ENCODE data around the gene PRDM16.

PRDM16 gene

GRCh38 chr1:3262681-3263286 lies 193.8 kb downstream of the PRDM16 start:
- no peak for DNase-seq (ENCODE audit: low spot score)

- DNase-seq (ENCODE audit: low spot score) = no peak
Observed at GRCh38 chr1:3263790-3264189, 194.8 kb downstream of the PRDM16 start.

- DNase-seq (ENCODE audit: low spot score) = no peak
Observed at GRCh38 chr1:3264456-3264855, 195.5 kb downstream of the PRDM16 start.

- no peak for DNase-seq (ENCODE audit: low spot score)
Observed at GRCh38 chr1:3265835-3266805, 197.1 kb downstream of the PRDM16 start.

GRCh38 chr1:3266870-3267549 lies 198.0 kb downstream of the PRDM16 start:
- DNase-seq (ENCODE audit: low spot score) = no peak

GRCh38 chr1:3267550-3268270 lies 198.7 kb downstream of the PRDM16 start:
- DNase-seq (ENCODE audit: low spot score) = no peak

- DNase-seq (ENCODE audit: low spot score) = no peak
Observed at GRCh38 chr1:3268281-3268680, 199.3 kb downstream of the PRDM16 start.

DNA sequence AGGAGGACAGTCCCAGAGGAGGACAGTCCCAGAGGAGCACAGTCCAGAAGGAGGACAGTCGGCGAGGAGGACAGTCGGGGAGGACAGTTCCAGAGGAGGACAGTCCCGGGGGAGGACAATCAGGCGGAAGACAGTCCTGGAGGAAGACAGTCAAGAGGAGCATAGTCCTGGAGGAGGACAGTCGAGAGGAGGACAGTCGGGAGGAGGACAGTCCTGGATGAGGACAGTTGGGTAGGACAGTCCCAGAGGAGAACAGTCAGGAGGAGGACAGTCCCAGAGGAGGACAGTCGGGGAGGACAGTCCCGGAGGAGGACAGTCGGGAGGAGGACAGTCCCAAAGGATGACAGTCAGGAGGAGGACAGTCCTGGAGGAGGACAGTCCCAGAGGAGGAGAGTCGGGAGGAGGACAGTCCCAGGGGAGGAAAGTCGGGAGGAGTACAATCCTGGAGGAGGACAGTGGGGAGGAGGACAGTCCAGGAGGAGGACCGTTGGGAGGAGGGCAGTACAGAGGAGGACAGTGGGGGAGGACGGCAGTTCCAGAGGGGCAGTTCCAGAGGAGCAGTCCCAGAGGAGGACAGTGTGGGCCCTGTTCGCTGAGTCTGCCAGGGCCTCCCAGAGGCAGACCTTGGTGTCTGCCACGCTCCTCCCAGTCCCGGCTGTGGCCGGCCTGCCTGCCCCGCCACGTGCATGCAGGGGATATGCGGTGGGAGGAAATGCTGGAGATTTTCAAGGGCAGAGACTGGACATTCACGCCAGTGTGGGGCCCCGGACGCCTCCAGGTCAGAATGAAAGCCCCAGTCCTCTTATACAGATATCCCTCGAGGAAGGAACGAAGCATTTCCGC lies 201.6 kb downstream of the PRDM16 start:
- DNase-seq (ENCODE audit: low spot score) = no peak

- no peak for DNase-seq (ENCODE audit: low spot score)
Observed at GRCh38 chr1:3271866-3272265, 202.9 kb downstream of the PRDM16 start.

DNA sequence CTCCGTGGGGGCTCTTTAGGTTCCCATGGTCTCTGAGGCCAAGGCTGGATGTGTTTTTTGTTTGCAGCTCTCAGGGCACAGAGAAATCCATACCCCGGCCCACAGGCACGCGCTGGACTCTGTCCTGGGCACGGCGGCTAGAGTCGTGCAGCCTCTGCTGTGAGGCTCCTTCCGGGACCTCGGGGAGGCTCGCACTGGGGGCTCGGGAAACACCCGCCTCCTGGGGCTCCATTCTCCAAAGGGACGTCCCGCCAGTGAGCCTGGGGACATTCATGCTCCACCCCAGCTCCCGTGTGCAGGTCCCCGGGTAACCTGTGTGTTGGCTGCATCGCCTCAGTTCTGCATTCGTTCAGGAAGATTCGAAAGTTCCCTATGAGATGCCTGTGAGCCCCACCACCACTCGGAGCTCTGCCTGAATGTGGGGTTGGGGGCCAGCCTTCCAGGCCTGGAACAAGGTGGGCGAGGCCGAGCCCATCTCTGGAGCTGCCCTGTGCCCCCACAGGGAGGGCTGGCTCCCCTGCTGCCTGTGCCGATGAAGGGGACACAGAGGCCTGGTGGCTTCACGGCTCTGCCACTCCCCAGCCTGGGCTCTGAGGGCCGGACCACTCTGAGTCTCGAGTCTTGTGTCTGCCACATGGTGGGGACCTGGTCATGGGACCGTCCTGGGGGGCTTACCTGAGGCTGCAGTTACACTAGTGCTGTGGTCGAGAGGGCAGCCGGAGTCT lies 203.5 kb downstream of the PRDM16 start:
- no peak for DNase-seq (ENCODE audit: low spot score)

GRCh38 chr1:3273447-3273846 lies 204.4 kb downstream of the PRDM16 start:
- no peak for DNase-seq (ENCODE audit: low spot score)

- no peak for DNase-seq (ENCODE audit: low spot score)
Observed at GRCh38 chr1:3274972-3275371, 206.0 kb downstream of the PRDM16 start.

- DNase-seq (ENCODE audit: low spot score) = no peak
Observed at GRCh38 chr1:3275471-3276340, 206.7 kb downstream of the PRDM16 start.

DNA sequence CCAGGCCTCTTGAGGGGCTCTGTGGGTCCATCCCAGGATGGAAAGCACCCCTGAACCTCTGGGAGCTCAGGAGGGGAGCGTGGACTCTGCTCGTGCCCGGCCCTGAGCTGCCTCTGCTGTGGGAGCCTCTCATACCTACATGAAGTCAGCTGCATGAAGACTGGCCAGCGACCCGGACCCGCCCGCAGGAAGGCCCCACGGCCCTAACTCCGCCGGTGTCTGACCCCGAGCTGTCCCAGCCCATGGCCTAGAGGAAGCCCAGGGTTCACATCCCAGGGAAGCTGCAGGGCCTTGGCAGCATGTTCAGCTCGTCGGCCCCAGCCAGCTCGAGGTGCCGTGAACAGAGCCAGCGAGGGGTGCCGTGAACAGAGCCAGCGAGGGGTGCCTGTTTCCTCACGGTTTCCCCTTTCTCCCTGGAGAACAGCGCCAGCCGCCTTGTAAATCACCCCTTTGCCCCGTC lies 207.4 kb downstream of the PRDM16 start:
- DNase-seq (ENCODE audit: low spot score) = no peak

DNA sequence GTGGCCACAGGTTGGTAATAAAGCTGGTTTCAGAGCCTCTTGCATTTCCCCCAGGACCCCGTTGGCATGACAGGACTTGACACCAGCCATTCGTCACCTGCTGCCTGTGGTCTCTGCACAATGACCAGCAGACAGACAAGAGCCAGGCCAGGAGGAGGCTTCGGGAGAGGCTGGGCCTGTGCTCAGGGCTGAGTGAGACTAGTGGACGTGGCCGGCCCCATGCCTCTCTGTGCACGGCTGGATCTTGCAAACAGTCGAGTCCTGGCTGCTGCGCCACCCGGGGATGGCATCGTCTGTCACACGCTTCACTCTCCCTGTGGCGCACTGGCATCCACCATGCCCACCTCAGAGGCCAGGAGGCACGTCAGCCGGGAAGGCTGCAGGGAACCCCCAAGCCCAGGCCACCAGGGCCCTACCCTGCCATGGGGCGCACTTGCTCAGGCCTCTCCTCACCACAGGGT lies 208.0 kb downstream of the PRDM16 start:
- DNase-seq (ENCODE audit: low spot score) = no peak

- DNase-seq (ENCODE audit: low spot score) = no peak
Observed at GRCh38 chr1:3277623-3278022, 208.6 kb downstream of the PRDM16 start.

- DNase-seq (ENCODE audit: low spot score) = no peak
Observed at GRCh38 chr1:3278416-3279181, 209.6 kb downstream of the PRDM16 start.

DNA sequence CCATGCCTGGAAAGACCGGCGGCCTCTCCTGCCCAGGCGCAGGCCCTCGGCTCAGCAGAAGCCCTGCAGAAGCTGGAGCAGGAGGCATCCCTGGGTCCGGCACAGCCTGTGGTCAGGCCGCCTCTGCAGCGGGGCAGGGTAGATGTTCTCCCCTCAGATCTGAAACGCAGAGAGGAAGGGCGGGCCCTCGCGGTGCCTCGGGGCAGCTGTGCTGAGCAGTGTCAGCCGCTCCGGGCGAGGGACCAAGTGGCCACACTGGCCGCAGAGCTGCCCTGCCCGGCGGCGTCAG lies 210.1 kb downstream of the PRDM16 start:
- DNase-seq (ENCODE audit: low spot score) = no peak

DNA sequence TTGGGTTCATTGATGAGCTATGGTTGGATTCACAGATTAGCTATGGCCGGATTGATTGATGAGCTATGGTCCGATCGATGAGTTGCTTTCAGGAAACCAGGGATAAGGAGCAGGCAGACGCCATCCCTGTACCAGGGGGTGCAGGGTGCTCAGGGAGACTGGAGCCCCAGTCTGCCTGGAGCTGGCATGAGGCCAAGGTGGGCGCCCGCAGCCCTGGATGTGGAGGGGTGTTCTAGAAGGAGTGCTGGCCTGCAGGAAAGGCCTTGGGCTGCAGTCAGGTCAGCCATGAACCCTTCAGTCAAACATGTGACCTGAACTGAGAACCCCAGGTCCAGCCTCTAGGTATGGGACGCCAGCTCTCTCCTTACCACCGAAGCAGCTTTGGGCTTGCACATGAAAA lies 212.7 kb downstream of the PRDM16 start:
- DNase-seq (ENCODE audit: low spot score) = no peak

Data from RKO (cell line).